Pulmonary artery endothelial cell (primary cell): Measurements from ENCODE around the gene SLC16A5. TPM values are rescaled to one million over a fixed set of nuclear protein-coding genes. Genes with fewer than 3 reads are reported as not detected.

Experiments
- DNase-seq: peaks from one replicate; pipeline ENCODE4 v3.0.0-alpha.2; 2011; ENCODE audit warnings: low read depth, low spot score
- total RNA-seq: library from RNA; depleted of rRNA; stranded (reverse); fragments of >200 nt; gene quantifications from 2 replicates; pipeline ENCODE4 v1.2.3, GENCODE V29; 2014

SLC16A5 gene
- total RNA-seq, 1 donor from 2014 or later: 7.1 TPM

GRCh38 chr17:75086496-75087181, 1.1 kb upstream of the SLC16A5 start:
- no peak for DNase-seq

- DNase-seq: no peak
These were observed 584 bp upstream of the SLC16A5 start for GRCh38 chr17:75087182-75087557.

- DNase-seq: no peak
These were observed 987 bp downstream of the SLC16A5 start for GRCh38 chr17:75088465-75089417.

GRCh38 chr17:75090871-75091854, 3.4 kb downstream of the SLC16A5 start:
- DNase-seq: no peak

GRCh38 chr17:75091855-75092327, 4.1 kb downstream of the SLC16A5 start:
- no peak for DNase-seq

GRCh38 chr17:75093548-75094158, 5.9 kb downstream of the SLC16A5 start:
- DNase-seq: no peak

GRCh38 chr17:75094871-75095399, 7.2 kb downstream of the SLC16A5 start:
- no peak for DNase-seq

GRCh38 chr17:75096082-75096625, 8.4 kb downstream of the SLC16A5 start:
- peak; percentile 47 for DNase-seq

- DNase-seq: no peak
These were observed 10.1 kb downstream of the SLC16A5 start for GRCh38 chr17:75097865-75098264.

GRCh38 chr17:75098861-75099260, 11.1 kb downstream of the SLC16A5 start:
- no peak for DNase-seq

- DNase-seq: no peak
These were observed 12.3 kb downstream of the SLC16A5 start for GRCh38 chr17:75099881-75100595.

- DNase-seq: no peak
These were observed 14.6 kb downstream of the SLC16A5 start for GRCh38 chr17:75102385-75102821.

GRCh38 chr17:75103601-75104554, 16.1 kb downstream of the SLC16A5 start:
- DNase-seq: no peak

GRCh38 chr17:75105126-75106080, 17.6 kb downstream of the SLC16A5 start:
- DNase-seq: peak; percentile 48

GRCh38 chr17:75108193-75108592, 20.4 kb downstream of the SLC16A5 start:
- DNase-seq: no peak

GRCh38 chr17:75109046-75109406, 21.3 kb downstream of the SLC16A5 start:
- DNase-seq: no peak
